Thymus (tissue), 11 donors: ENCODE measurements around the gene ARMC5. TPM values are rescaled to one million over a fixed set of nuclear protein-coding genes. Genes with fewer than 3 reads are reported as not detected.
"Not testable (repeated sequence)": the region's sequence is repeated elsewhere in the genome, so short reads cannot be mapped to it uniquely, and the experiment has no call there.

ENCODE experiments used
- DNase-seq, 9 donors: peaks; one replicate each; pipeline ENCODE4 v3.0.0-alpha.2; 2013; ENCODE audit warnings: low spot score in 9 of 9, low read depth in 6 of 9, missing footprints in 1 of 9
- H3K27ac ChIP-seq, 2 donors: one replicate each; pipeline ENCODE4 v1.5.1; 2013; ENCODE audit warnings: control low read depth in 1 of 2, low read depth in 1 of 2, low read length in 1 of 2, mild to moderate bottlenecking in 1 of 2, moderate library complexity in 1 of 2
- H3K27me3 ChIP-seq, 2 donors: one replicate each; pipeline ENCODE4 v1.5.1; 2013; ENCODE audit warnings: low read length in 1 of 2; ENCODE audit not compliant: control insufficient read depth in 2 of 2, insufficient read depth in 1 of 2
- H3K36me3 ChIP-seq, 2 donors: one replicate each; pipeline ENCODE4 v1.5.1; 2013; ENCODE audit warnings: low read length in 1 of 2, mild to moderate bottlenecking in 1 of 2, moderate library complexity in 1 of 2; ENCODE audit not compliant: control insufficient read depth in 2 of 2, insufficient read depth in 2 of 2
- H3K4me1 ChIP-seq, 2 donors: one replicate each; pipeline ENCODE4 v1.5.1; 2013; ENCODE audit warnings: low read length in 2 of 2; ENCODE audit not compliant: control insufficient read depth in 2 of 2, insufficient read depth in 2 of 2
- H3K4me3 ChIP-seq, 2 donors: one replicate each; pipeline ENCODE4 v1.5.1; 2013; ENCODE audit warnings: low read length in 2 of 2, control low read depth in 1 of 2, mild to moderate bottlenecking in 1 of 2
- H3K9me3 ChIP-seq, 2 donors: one replicate each; pipeline ENCODE4 v1.5.1; 2013; ENCODE audit warnings: low read length in 1 of 2, mild to moderate bottlenecking in 1 of 2; ENCODE audit not compliant: control insufficient read depth in 2 of 2, insufficient read depth in 1 of 2
- WGBS: extraction: QIAGEN DNeasy Blood & Tissue Kit; methylation state at CpG from one replicate; pipeline ENCODE4 v1.1.7; 2013; 5-methylcytosine and 5-hydroxymethylcytosine counted together
- polyA plus RNA-seq: library from polyadenylated mRNA; stranded (reverse); fragments of 200-250 nt; gene quantifications from one replicate; pipeline ENCODE4 v1.2.3, GENCODE V29; 2013
- total RNA-seq: library from RNA; stranded (reverse); fragments of 120-200 nt; gene quantifications from one replicate; pipeline ENCODE4 v1.2.4, GENCODE V29; 2013
- donor health status: healthy.

ARMC5 gene
- total and polyA plus RNA-seq, 2 donors: 8.2 to 19.7 TPM

GRCh38 chr16:31439519-31439918 is 19.8 kb upstream of the ARMC5 start:
- WGBS: 97% methylated on average over 3 of the region's 3 CpGs
- Histone ChIP-seq H3K27ac (no peak overlapping the region), H3K36me3 (no peaks in the 10 kb centered on the region), H3K9me3 (no peaks in the 10 kb centered on the region), H3K27me3 (peaks cover 3 to 16% of the 10 kb centered on the region in 2 donors), H3K4me3 (no peak overlapping the region), H3K4me1 (no peaks in the 10 kb centered on the region)
- DNase-seq: no peak

- WGBS: 97% methylated on average over 4 of the region's 4 CpGs
- Histone ChIP-seq H3K4me1 (no peaks in the 10 kb centered on the region), H3K36me3 (no peaks in the 10 kb centered on the region), H3K9me3 (no peaks in the 10 kb centered on the region), H3K4me3 (no peak overlapping the region), H3K27me3 (peaks cover 3 to 16% of the 10 kb centered on the region in 2 donors), H3K27ac (no peak overlapping the region)
- no peak for DNase-seq
Measured at GRCh38 chr16:31440516-31441184, 18.7 kb upstream of the ARMC5 start.

- Histone ChIP-seq H3K36me3 (no peaks in the 10 kb centered on the region), H3K9me3 (no peaks in the 10 kb centered on the region), H3K4me1 (no peaks in the 10 kb centered on the region), H3K4me3 (no peak overlapping the region), H3K27me3 (peaks cover 3 to 16% of the 10 kb centered on the region in 2 donors), H3K27ac (no peak overlapping the region)
- WGBS: 83% methylated on average over 34 of the region's 34 CpGs
- DNase-seq: no peak
Measured at GRCh38 chr16:31441956-31442355, 17.3 kb upstream of the ARMC5 start.

- DNase-seq, H3K27ac ChIP-seq, H3K4me1 ChIP-seq, H3K4me3 ChIP-seq, H3K9me3 ChIP-seq, H3K36me3 ChIP-seq: not testable (repeated sequence)
- WGBS: 88% methylated on average over 6 of the region's 6 CpGs
- peaks cover 3 to 16% of the 10 kb centered on the region in 2 donors for H3K27me3 ChIP-seq
Measured at GRCh38 chr16:31445931-31446330, 13.4 kb upstream of the ARMC5 start.

GRCh38 chr16:31451201-31451600 is 8.1 kb upstream of the ARMC5 start:
- H3K4me1 ChIP-seq: peaks cover 3 to 9% of the 10 kb centered on the region in 2 donors
- no peak overlapping the region for H3K27ac ChIP-seq
- H3K27me3 ChIP-seq: no peaks in the 10 kb centered on the region
- WGBS: 91% methylated on average over 5 of the region's 5 CpGs
- no peak for DNase-seq
- H3K9me3 ChIP-seq: no peaks in the 10 kb centered on the region
- no peaks in the 10 kb centered on the region for H3K36me3 ChIP-seq
- no peak overlapping the region for H3K4me3 ChIP-seq

- no peaks in the 10 kb centered on the region for H3K9me3 ChIP-seq
- peaks cover 4 to 15% of the 10 kb centered on the region in 2 donors for H3K4me1 ChIP-seq
- no peaks in the 10 kb centered on the region for H3K36me3 ChIP-seq
- no peak overlapping the region for H3K4me3 ChIP-seq
- WGBS: 68% methylated on average over 11 of the region's 11 CpGs
- H3K27ac ChIP-seq: peak overlapping the region in 1 of 2 donors; percentile 0
- DNase-seq: no peak
- no peaks in the 10 kb centered on the region for H3K27me3 ChIP-seq
Measured at GRCh38 chr16:31451681-31452351, 7.5 kb upstream of the ARMC5 start.

- H3K36me3 ChIP-seq: no peaks in the 10 kb centered on the region
- peak overlapping the region in 1 of 2 donors; percentile 74 for H3K27ac ChIP-seq
- 91% methylated on average over 3 of the region's 3 CpGs for whole genome bisulfite sequencing
- no peaks in the 10 kb centered on the region for H3K27me3 ChIP-seq
- H3K9me3 ChIP-seq: no peaks in the 10 kb centered on the region
- no peak overlapping the region for H3K4me3 ChIP-seq
- DNase-seq: no peak
- peaks cover 10 to 23% of the 10 kb centered on the region in 2 donors for H3K4me1 ChIP-seq
Measured at GRCh38 chr16:31452631-31453106, 6.6 kb upstream of the ARMC5 start.

GRCh38 chr16:31453255-31454204 is 5.8 kb upstream of the ARMC5 start:
- Histone ChIP-seq H3K4me3 (no peak overlapping the region), H3K27ac (peak overlapping the region; percentile 41 to 78), H3K36me3 (no peaks in the 10 kb centered on the region), H3K27me3 (no peaks in the 10 kb centered on the region), H3K4me1 (peaks cover 17 to 32% of the 10 kb centered on the region in 2 donors), H3K9me3 (no peaks in the 10 kb centered on the region)
- WGBS: 88% methylated on average over 20 of the region's 20 CpGs
- DNase-seq: no peak
